Fibroblast of the aortic adventitia (primary cell): Measurements from ENCODE around the gene ANKS1A. TPM values are rescaled to one million over a fixed set of nuclear protein-coding genes. Genes with fewer than 3 reads are reported as not detected.
"Not testable (repeated sequence)": the region's sequence is repeated elsewhere in the genome, so short reads cannot be mapped to it uniquely, and the experiment has no call there.

Experiments
- DNase-seq: peaks from one replicate; pipeline ENCODE4 v3.0.0-alpha.2; 2010; ENCODE audit warnings: low read depth
- H3K4me3 ChIP-seq: 2 replicates; pipeline ENCODE4 v1.5.1; 2011; ENCODE audit warnings: low read depth, mild to moderate bottlenecking, control low read depth, low read length, moderate library complexity
- total RNA-seq: library from RNA; depleted of rRNA; stranded (reverse); fragments of >200 nt; gene quantifications from 2 replicates; pipeline ENCODE4 v1.2.3, GENCODE V29; 2012; ENCODE audit warnings: low replicate concordance
- TF ChIP-seq, protein P1 (sequence below): IDR thresholded peaks from 2 replicates; pipeline ENCODE4 v1.5.1; 2011; ENCODE audit warnings: mild to moderate bottlenecking, low read length, control low read depth, inconsistent platforms; ENCODE audit not compliant: insufficient read depth

Gene ANKS1A
- total RNA-seq, 1 donor, result 7.6 TPM

DNA sequence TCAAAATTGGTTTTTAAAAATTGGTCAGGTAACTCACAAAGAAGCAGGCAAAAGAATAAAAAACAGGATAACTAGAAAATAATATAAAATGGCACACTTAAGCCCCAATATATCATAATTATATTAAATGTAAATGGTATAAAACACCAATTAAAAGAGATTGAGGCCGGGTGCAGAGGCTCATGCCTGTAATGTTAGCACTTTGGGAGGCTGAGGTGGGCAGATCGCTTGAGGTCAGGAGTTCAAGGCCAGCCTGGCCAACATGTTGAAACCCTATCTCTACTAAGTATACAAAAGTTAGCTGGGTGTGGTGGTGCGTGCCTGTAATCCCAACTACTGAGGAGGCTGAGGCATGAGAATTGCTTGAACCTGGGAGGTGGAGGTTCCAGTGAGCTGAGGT is 216.0 kb downstream of the ANKS1A start:
- TF ChIP-seq, protein P1, sequence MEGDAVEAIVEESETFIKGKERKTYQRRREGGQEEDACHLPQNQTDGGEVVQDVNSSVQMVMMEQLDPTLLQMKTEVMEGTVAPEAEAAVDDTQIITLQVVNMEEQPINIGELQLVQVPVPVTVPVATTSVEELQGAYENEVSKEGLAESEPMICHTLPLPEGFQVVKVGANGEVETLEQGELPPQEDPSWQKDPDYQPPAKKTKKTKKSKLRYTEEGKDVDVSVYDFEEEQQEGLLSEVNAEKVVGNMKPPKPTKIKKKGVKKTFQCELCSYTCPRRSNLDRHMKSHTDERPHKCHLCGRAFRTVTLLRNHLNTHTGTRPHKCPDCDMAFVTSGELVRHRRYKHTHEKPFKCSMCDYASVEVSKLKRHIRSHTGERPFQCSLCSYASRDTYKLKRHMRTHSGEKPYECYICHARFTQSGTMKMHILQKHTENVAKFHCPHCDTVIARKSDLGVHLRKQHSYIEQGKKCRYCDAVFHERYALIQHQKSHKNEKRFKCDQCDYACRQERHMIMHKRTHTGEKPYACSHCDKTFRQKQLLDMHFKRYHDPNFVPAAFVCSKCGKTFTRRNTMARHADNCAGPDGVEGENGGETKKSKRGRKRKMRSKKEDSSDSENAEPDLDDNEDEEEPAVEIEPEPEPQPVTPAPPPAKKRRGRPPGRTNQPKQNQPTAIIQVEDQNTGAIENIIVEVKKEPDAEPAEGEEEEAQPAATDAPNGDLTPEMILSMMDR, result no peak
- no peak for DNase-seq
- no peak overlapping the region for H3K4me3 ChIP-seq

DNA sequence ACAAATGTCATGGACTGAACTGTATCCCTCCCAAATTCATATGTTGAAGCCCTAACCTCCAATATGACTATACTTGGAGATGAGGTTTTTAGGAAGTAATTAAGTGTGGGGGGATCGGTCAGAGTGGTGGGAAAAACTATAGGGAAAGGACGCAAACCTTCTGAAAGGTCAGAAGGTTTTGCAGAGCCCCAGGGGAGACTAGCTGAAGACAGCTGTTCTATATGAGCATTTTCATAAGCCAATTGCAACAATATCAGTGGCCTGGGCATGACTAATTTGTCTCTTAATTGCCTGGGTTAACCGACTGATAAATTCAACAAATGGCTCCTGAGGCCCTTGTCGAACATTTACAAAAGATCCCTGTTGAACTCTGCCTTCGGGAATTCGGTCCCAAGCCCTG is 217.0 kb downstream of the ANKS1A start:
- not testable (repeated sequence) for DNase-seq, H3K4me3 ChIP-seq

DNA sequence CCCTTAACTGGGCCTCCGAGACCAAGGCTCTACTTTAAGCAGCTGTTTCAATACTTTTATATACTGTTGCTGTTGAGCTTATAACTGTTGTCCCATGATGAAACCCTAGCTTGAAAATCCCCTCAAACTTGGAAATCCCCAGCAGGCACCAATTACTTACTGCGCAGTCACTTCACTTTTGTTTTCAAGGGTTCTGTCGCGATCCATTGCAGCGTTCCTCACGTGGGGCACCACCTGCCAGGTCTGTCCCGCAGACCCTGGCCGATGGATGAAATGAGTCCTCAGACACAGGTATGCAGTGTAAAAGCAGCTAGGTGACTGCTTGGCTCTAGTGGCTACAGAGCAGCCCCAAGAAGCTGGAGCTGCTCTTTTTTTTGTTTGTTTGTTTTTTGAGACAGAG is 218.2 kb downstream of the ANKS1A start:
- DNase-seq, result not testable (repeated sequence)

DNA sequence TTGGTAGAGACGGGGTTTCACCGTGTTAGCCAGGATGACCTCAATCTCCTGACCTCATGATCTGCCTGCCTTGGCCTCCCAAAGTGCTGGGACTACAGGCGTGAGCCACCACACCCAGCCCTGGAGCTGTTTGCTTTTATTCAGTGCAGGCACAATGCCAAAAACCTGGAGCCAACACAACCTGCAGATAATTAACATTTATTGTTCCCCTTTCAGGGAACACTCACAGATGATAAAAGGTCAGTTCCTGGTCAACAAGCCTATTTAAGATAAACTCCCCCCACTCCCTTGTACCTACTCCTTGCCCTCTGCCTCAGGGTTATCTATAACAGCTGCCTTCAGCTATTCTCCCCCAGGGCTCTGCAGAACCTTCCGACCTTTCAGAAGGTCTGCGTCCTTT is 218.7 kb downstream of the ANKS1A start:
- not testable (repeated sequence) for H3K4me3 ChIP-seq, DNase-seq

More for the DNA sequence above, 218.2 kb downstream of the ANKS1A start:
- not testable (repeated sequence) for H3K4me3 ChIP-seq

DNA sequence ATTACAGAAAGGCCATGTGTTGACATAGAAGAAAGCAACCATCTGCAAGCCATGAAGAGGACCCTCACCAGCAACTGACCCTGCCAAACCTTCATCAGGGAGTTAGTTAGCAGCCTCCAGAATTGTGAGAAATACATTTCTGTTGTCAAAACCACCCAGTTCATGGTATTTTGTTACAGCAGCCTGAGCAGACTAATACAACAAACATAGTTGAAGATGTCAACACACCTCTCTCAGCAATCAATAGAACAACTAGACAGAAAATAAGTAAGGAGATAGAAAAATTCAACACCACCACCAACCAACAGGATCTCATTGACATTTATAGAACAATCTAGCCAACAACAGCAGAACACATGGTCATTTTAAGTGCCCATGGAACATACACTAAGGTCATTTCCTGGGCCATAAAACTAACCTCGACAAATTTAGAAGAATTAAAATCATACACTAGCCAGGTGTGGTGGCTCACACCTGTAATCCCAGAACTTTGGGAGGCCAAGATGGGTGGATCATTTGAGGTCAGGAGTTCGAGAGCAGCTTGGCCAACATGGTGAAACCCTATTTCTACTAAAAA is 219.3 kb downstream of the ANKS1A start:
- TF ChIP-seq, protein P1, result no peak
- no peak overlapping the region for H3K4me3 ChIP-seq
- no peak for DNase-seq

DNA sequence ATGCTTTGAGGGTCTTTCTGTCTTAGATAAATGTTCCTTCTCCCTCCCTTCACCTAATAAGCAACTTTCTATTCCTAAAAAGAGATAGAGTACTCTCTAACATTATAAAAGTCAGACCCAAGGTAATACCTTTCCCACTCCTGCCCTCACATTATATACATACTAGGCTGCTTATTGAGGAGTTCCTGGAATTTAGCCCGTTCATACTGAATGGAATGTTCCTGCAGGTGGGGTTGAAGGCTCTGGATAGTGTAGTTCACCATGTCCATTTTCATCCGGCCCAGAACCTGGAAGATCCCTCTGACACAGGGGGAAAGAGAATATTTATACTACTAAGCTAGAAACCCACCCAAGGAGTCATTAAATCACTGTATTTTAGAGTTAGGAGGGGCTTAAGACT is 231.7 kb downstream of the ANKS1A start:
- no peak overlapping the region for H3K4me3 ChIP-seq
- TF ChIP-seq, protein P1, result no peak
- DNase-seq, result no peak

DNA sequence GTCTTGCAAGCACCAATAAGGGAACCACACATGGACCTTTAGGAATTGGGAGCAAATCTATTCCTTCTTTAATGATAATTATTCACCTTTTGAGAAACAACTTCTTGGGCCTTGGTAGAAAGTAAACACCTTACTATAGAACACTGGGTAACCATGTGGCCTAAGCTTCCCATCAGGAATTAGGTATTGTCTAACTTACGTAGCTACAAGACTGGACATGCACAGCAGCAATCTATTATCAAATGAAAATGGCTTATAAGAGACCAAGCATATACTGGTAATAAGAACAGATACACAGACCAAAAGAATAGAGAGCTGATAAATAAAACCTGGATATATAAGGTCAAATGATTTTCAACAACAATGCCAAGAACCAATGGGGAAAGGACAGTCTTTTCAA is 235.3 kb downstream of the ANKS1A start:
- TF ChIP-seq, protein P1, result no peak
- no peak for DNase-seq
- H3K4me3 ChIP-seq, result no peak overlapping the region

DNA sequence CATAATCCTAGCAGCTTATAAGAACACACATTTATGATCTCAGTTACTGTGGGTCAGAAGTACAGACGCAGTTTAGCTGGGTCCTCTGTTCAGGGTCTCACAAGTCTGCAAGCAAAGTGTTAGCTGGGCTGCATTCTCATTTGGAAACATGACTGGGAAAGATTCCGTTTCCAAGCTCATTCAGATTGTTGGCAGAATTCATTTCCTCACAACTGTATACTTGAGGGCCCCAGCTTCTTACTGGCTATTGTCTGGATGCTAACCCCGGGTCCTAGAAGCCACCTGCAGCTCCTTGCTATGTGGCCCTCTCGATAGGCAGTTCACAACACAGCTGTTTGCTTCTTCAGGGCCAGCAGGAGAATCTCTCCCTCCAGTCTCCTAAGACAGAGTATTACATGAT is 239.0 kb downstream of the ANKS1A start:
- DNase-seq, result no peak
- TF ChIP-seq, protein P1, result no peak
- no peak overlapping the region for H3K4me3 ChIP-seq
